GM18526 (cell line): ENCODE measurements around the gene PRUNE2.

Source experiments
- POLR2A ChIP-seq: IDR thresholded peaks from 3 replicates; pipeline ENCODE4 v1.6.1; 2011; ENCODE audit not compliant: insufficient read length; ENCODE audit errors: extremely low read depth

PRUNE2 gene

DNA sequence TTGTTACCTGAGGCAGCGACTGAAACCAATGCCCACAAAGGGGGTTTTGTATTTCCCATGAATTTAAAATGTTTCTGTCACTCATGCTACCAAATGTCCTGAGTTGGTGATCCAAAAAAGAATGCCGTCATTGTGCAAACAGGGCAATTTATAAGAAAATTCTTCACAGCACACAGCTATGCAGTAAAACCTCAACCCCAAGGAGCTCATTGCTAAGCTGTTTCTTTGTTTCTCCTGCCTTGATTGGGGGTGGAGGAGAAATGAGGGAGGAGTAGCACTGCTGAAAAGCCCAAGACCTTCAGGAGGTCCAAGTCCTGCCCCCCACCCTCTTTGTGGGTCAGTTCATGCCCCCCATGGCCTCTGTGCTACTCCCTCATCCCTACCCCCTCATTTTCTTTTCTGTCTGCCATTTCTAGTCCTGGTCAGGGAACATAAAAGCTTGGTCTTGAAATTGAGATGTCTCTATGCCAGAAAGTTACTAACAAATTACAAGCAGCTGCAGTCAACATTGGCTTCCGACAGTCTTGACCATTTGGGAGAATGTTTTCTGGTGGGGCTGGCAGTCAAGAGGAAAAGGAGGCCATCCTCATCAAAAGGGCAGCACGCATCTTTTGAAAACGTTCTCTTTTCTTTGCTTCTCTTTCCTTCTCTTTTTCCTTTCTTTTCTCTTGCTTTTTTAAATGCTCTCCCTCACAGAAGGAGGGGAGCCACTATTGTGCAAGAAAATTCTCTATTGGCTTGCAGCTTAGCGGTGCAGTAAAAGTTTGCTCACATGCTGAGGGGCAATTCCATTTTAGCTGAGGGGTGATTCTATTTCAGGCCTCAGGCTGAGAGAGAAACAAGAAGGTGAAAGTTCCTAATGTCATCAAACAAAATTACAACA, 313.6 kb downstream of the PRUNE2 start:
- no peak for TF ChIP-seq POLR2A

DNA sequence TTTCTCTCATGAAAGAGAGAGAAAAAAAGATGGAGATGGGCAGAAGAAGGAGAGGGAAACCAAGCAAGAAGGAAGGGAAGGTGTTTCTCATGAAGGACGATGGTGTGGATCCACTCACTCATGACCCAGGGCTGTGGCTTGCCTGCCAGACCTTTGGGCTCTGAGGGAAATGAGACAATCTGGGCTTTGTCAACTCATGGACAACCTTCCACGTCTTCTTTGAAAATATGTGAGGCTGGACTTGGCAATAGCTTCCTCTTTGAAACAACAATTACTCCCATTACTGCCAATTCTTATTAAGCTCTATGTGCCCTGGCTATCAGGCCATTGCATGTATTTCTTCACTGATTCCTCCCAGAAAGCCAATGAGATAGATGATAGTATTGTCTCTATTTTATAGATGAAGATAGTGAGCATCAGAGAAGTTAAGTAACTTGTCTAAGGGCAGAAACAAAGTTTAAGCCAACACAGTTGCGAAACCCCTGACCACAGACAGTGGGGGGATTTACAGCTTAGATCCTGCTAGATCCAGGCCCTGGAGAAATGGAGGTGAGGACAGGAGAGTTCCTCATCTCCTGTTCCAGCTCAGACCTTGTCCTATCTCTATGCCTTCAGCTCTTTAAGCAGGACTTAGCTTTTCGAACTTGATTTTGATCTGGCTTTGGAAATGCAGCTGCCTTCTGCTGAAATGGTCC, 314.5 kb downstream of the PRUNE2 start:
- TF ChIP-seq POLR2A = no peak

- no peak for TF ChIP-seq POLR2A
Measured at GRCh38 chr9:76588316-76588715, 317.6 kb downstream of the PRUNE2 start.

- no peak for TF ChIP-seq POLR2A
Measured at GRCh38 chr9:76586390-76587314, 319.3 kb downstream of the PRUNE2 start.

DNA sequence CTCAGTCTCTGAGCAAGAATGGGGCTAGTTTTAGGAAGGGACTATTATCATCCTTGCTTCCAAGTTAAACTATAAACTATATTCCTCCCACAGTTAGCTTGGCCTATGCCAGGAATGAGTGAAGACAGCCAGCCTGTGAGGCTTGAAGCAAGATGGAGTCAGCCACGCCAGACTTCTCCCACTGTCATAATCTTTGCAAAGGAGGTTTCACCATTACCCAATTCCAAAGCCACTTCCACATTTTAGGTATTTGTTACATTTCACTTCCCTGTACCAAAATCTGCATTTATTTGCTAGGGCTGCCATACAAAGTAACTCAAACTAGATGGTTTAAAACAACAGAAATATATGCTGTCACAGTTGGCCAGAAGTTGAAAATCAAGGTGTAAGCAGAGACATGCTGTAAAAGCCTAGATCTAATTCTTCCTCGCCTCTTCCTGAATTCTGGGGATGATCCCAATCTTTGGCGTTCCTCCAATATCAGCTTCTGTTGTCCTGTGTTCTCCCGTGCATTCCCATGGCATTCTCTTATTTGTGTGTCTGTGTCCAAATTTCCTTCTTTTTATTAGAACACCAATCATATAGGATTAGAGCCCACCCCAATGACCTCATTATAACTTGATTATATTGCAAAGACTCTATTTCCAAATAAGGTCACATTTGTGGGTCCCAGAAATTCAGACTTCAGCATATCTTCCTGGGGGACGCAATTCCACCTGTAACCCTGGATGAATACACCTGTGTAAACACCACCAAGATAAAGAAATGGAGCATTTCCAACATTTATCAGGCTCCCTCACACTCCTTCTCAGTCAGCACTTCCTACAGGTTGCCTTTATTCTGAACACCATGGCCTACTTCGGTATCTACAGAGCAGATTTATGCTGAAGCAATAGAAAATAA, 320.2 kb downstream of the PRUNE2 start:
- TF ChIP-seq POLR2A = no peak

GRCh38 chr9:76583256-76583655, 322.7 kb downstream of the PRUNE2 start:
- no peak for TF ChIP-seq POLR2A

DNA sequence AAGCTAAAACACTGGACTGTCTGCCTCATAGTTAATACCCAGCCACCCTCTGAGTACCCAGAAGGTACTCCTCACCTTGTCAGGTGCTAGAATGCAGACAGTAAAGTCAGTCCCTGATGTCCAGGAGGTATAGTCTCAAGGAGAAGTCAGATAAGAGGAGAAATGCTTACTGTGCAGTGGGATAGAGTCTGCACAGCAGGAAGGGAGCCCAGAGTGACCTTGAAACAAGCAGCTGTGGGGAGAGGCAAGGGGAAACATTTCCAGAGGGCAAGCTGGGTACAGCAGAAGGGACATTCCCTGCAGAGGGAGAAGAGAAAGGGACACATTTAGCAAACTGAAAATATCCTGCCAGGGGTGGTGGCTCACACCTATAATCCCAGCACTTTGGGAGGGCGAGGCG, 324.2 kb downstream of the PRUNE2 start:
- no peak for TF ChIP-seq POLR2A

- TF ChIP-seq POLR2A = no peak
Measured at GRCh38 chr9:76580820-76581219, 325.1 kb downstream of the PRUNE2 start.

DNA sequence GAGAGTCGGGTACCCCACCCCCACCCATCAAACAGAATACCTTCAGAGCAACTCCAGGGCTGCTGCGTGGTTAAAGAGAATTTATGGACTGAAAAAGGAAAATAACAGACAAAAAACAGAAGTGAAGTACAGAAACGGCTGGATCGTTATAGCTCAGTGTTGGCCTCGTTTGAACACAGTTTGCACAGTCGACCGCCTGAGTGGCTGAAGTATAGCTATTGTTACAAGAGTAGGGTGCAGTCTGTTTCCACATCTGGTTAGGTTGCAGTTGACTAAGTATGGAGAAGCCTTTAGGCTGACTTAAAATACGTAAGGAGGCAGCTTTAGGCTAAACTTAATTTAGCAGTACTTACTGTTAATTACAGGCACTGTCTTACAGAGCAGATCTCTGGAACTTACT, 325.7 kb downstream of the PRUNE2 start:
- TF ChIP-seq POLR2A = no peak

DNA sequence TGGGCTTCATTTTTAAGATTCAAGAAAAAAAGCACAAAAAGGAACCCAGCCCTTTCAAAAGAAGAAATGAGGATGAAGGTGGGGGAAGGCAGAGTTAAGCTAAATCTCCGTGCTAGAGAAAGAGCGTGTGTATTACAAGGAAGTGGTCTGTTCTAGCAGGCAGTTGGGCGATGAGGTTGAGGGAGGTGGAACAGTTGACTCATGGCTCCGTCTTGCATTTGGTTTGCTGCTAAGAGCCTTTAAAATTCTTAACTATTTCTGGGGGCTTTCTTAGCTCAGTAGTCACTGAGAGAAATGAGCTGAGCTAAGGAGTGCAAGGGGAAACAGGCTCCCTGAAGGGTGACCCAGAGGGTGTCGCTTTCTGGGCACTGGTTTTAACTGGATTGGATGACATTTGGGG, 329.6 kb downstream of the PRUNE2 start:
- no peak for TF ChIP-seq POLR2A

DNA sequence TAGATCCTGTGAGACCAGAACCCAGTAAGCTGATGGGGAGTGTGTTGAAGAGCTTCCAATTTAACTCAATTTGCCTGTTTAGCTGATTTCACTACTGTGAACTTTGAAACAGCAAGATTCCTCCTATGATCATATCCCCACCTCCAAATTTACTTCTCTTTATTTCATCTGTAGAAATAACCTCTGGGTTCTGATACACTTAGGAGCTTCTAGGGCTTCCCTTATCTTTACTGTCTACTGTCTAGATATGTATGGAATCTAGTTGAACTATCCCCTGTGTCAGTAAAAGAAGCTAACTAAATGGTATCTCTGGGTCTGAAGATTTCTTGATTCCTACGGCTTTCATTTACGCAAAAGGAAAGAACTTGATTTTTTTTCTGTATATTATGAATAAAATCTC, 330.2 kb downstream of the PRUNE2 start:
- no peak for TF ChIP-seq POLR2A

DNA sequence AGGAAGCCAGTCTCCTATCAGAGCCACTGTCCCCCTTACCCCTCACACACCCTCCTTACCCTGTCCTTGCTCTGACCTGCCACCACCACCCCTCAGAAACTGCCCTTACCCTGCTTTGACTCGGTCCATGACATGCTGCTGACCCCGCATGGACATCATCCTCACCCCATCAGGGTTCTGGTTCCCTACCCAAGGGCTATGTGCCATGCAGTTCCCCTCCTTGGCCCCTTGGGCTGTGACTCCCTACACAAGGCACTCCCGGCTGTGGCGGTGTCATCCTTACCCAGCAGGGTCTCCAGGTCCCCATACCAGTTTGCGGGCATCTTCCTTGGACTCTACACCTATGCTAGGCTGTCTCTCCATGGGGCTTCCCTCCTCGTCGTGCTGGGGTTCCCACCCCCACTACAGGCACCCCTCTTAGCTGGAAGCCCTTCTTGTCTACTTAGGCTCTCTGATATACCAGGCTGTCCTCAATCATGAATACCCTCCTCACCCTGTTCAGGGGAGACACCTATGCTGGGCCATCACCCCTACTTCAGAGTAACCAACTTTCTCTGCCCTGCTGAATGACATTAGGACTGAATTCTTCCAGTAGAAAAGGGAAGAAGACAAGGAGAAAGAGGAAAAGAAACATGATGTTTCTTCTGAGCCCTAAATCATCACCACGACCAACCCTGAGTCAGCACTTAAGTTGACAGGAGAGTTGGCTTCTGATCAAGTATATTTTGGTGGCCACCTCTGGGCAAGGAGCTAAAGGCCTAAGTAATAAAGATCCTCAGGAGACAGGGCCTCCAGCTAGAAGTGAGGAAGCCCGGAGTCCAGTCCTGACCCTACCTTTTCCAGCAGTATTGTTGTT, 331.8 kb downstream of the PRUNE2 start:
- TF ChIP-seq POLR2A = no peak

GRCh38 chr9:76573408-76573807, 332.5 kb downstream of the PRUNE2 start:
- TF ChIP-seq POLR2A = no peak
